ENCODE data around the gene ALPP.

GRCh38 chr2:232395586-232395985 is 17.0 kb downstream of the ALPP start:
- TF ChIP-seq CTCF (conservative IDR thresholded peaks at IDR 0.05; ENCODE audit: low read length), result no peak
- TF ChIP-seq EZH2phosphoT487 (IDR thresholded peaks at IDR 0.05; ENCODE audit: borderline replicate concordance, low read depth, low read length), result no peak
